GM21786 (cell line): ENCODE results near the gene SERGEF.
A peak's percentile ranks its signal among the peaks of the same experiment; 100 is the strongest.

Source experiments
- ATAC-seq: cut with Tn5 transposase; IDR thresholded peaks from one replicate; pipeline ENCODE4 v1.9.1; 2021; ENCODE audit not compliant: unreplicated experiment

SERGEF gene

GRCh38 chr11:17952487-17952886, 60.4 kb downstream of the SERGEF start:
- ATAC-seq, result no peak

- no peak for ATAC-seq
These were observed 61.0 kb downstream of the SERGEF start for GRCh38 chr11:17951685-17952388.

GRCh38 chr11:17950644-17951043, 62.2 kb downstream of the SERGEF start:
- ATAC-seq, result no peak

- no peak for ATAC-seq
These were observed 64.6 kb downstream of the SERGEF start for GRCh38 chr11:17948296-17948695.

- ATAC-seq, result no peak
These were observed 73.3 kb downstream of the SERGEF start for GRCh38 chr11:17939542-17939941.

- no peak for ATAC-seq
These were observed 76.1 kb downstream of the SERGEF start for GRCh38 chr11:17936790-17937189.

GRCh38 chr11:17934194-17934593, 78.7 kb downstream of the SERGEF start:
- ATAC-seq, result no peak

- no peak for ATAC-seq
These were observed 79.1 kb downstream of the SERGEF start for GRCh38 chr11:17933708-17934107.

- no peak for ATAC-seq
These were observed 80.4 kb downstream of the SERGEF start for GRCh38 chr11:17932472-17932871.

GRCh38 chr11:17931595-17931994, 81.3 kb downstream of the SERGEF start:
- ATAC-seq, result no peak

- no peak for ATAC-seq
These were observed 82.2 kb downstream of the SERGEF start for GRCh38 chr11:17930544-17931125.

- ATAC-seq, result no peak
These were observed 83.7 kb downstream of the SERGEF start for GRCh38 chr11:17929171-17929570.

GRCh38 chr11:17927681-17928343, 85.0 kb downstream of the SERGEF start:
- ATAC-seq, result no peak

GRCh38 chr11:17927041-17927440, 85.8 kb downstream of the SERGEF start:
- ATAC-seq, result no peak

GRCh38 chr11:17924713-17925112, 88.1 kb downstream of the SERGEF start:
- ATAC-seq, result no peak

- no peak for ATAC-seq
These were observed 89.6 kb downstream of the SERGEF start for GRCh38 chr11:17923217-17923616.

- ATAC-seq, result peak; percentile 57
These were observed 90.4 kb downstream of the SERGEF start for GRCh38 chr11:17922416-17922788.

GRCh38 chr11:17921659-17922415, 91.0 kb downstream of the SERGEF start:
- ATAC-seq, result peak; percentile 37

GRCh38 chr11:17918049-17918605, 94.7 kb downstream of the SERGEF start:
- no peak for ATAC-seq

- ATAC-seq, result no peak
These were observed 95.3 kb downstream of the SERGEF start for GRCh38 chr11:17917556-17917955.

GRCh38 chr11:17915500-17916143, 97.2 kb downstream of the SERGEF start:
- no peak for ATAC-seq
